A549 (cell line): Measurements from ENCODE around the gene SPSB2. TPM values are rescaled to one million over a fixed set of nuclear protein-coding genes. Genes with fewer than 3 reads are reported as not detected.

Experiments used
- BCL3 ChIP-seq: fragments of >200 bp; sonication (Bioruptor Twin); formaldehyde crosslinking; IDR thresholded peaks from 3 replicates; pipeline ENCODE4 v1.6.1; 2016
- CHD2 ChIP-seq: fragments of 150-350 bp; IDR thresholded peaks from 2 replicates; pipeline ENCODE4 v1.6.1; 2014; ENCODE audit warnings: low read length; ENCODE audit not compliant: partially characterized antibody
- EHMT2 ChIP-seq: fragments of 200-600 bp; sonication (generic); IDR thresholded peaks from 2 replicates; pipeline ENCODE4 v1.6.1; 2016; ENCODE audit warnings: antibody characterized with exemption, low read depth, mild to moderate bottlenecking, moderate library complexity
- ESRRA ChIP-seq: fragments of 150-350 bp; IDR thresholded peaks from 2 replicates; pipeline ENCODE4 v1.6.1; 2014; ENCODE audit warnings: mild to moderate bottlenecking, low read length, borderline replicate concordance
- FOSB ChIP-seq: fragments of 250-450 bp; sonication (Bioruptor Pico); IDR thresholded peaks from 2 replicates; pipeline ENCODE4 v1.5.0; 2020; ENCODE audit warnings: mild to moderate bottlenecking, moderate library complexity
- HDAC2 ChIP-seq: fragments of 200-600 bp; sonication (generic); IDR thresholded peaks from 2 replicates; pipeline ENCODE4 v1.6.1; 2016
- HES2 ChIP-seq: fragments of >200 bp; sonication (Bioruptor Twin); formaldehyde crosslinking; IDR thresholded peaks from 2 replicates; pipeline ENCODE4 v1.6.1; 2016
- HEYL ChIP-seq: fragments of 250-450 bp; sonication (Bioruptor Pico); IDR thresholded peaks from 2 replicates; pipeline ENCODE4 v1.8.0; 2021; ENCODE audit warnings: mild to moderate bottlenecking, moderate library complexity
- JUN ChIP-seq, 2 experiments: fragments of >200 bp; sonication (Bioruptor Twin); formaldehyde crosslinking; IDR thresholded peaks; 2 replicates in 1 of 2; 3 replicates in 1 of 2; pipeline ENCODE4 v1.6.1; 2016 to 2017
- NPAS2 ChIP-seq: fragments of 250-450 bp; sonication (Bioruptor Pico); IDR thresholded peaks from 2 replicates; pipeline ENCODE4 v1.8.0; 2022; ENCODE audit warnings: mild to moderate bottlenecking, moderate library complexity, borderline replicate concordance
- NR3C1 ChIP-seq: fragments of >200 bp; sonication (Bioruptor Twin); formaldehyde crosslinking; IDR thresholded peaks from 3 replicates; pipeline ENCODE4 v1.6.1; 2017
- POLR2A ChIP-seq: IDR thresholded peaks from 2 replicates; pipeline ENCODE4 v1.6.1; 2012; ENCODE audit warnings: mild to moderate bottlenecking, low read length
- RCOR1 ChIP-seq: fragments of 150-350 bp; IDR thresholded peaks from 2 replicates; pipeline ENCODE4 v1.6.1; 2014; ENCODE audit warnings: antibody characterized with exemption, low read length, low read depth
- REST ChIP-seq: fragments of 200-600 bp; sonication (generic); IDR thresholded peaks from 2 replicates; pipeline ENCODE4 v1.6.1; 2016; ENCODE audit warnings: antibody characterized with exemption, mild to moderate bottlenecking, moderate library complexity
- RNF2 ChIP-seq: fragments of 200-600 bp; sonication (generic); IDR thresholded peaks from 2 replicates; pipeline ENCODE4 v1.6.1; 2016; ENCODE audit warnings: low read depth, mild to moderate bottlenecking, antibody characterized with exemption, moderate library complexity, borderline replicate concordance
- TP53 ChIP-seq: fragments of 250-450 bp; sonication (Bioruptor Pico); IDR thresholded peaks from 2 replicates; pipeline ENCODE4 v1.5.0; 2021; ENCODE audit warnings: mild to moderate bottlenecking, moderate library complexity
- ZFP36 ChIP-seq: fragments of 450-650 bp; IDR thresholded peaks from 2 replicates; pipeline ENCODE4 v1.6.1; 2014; ENCODE audit warnings: borderline replicate concordance; ENCODE audit not compliant: partially characterized antibody
- polyA plus RNA-seq, 4 experiments: library from polyadenylated mRNA; depleted of rRNA in 3 of 4; stranded (reverse); fragments of >200 nt; fragmentation: RNase III in 1 of 4; extraction: RNeasy Plus Mini Kit Qiagen cat#74134 plus additional on column Dnase treatment in 1 of 4; gene quantifications; 2 replicates in 3 of 4; 3 replicates in 1 of 4; pipeline ENCODE4 v1.2.3, GENCODE V29; 2011 to 2017
- TF ChIP-seq, protein P1 (sequence below): IDR thresholded peaks from 2 replicates; pipeline ENCODE4 v1.6.1; 2012
- TF ChIP-seq, protein P2 (sequence below): fragments of 250-450 bp; sonication (Bioruptor Pico); IDR thresholded peaks from 2 replicates; pipeline ENCODE4 v1.5.0; 2021; ENCODE audit warnings: mild to moderate bottlenecking, moderate library complexity, borderline replicate concordance

Gene SPSB2
- polyA plus RNA-seq, 2 of the 4 experiments (the other 2 are of a cell fraction): 16.8 to 21.8 TPM

DNA sequence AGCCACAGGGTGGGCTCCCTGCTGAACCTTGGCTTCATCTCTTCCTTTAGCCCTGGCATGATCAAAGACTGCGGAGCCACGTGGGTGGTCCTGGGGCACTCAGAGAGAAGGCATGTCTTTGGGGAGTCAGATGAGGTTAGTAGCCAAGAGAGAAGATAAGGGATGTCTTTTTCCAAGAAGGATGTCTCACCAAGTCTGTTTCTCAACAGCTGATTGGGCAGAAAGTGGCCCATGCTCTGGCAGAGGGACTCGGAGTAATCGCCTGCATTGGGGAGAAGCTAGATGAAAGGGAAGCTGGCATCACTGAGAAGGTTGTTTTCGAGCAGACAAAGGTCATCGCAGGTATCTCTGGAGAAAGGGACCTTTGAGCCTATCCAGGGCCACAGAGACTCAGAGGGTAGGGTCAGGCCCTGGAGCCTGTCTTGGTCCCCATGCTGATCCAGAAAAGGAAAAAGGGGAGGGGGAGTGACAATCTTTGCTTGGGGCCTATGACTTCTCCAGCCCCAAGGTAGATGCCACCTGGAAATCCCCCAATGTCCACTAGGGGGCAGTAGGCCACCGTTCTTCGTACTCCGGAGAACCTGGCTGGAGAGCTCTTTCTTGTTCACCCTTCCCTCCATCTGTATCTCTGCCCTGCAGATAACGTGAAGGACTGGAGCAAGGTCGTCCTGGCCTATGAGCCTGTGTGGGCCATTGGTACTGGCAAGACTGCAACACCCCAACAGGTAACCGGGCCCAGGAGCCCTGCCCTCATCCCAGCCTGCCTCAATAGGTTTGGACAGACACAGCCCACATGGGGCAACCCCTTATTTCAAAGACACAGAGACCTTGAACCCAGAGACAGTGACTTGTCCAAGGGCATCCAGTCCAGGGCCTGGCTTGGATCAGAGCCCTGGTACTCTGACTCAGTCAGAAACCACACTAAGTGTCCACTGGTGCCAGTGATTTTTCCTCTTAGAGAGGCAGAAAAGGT lies 3.8 kb downstream of the SPSB2 start (continued):
- TF ChIP-seq TP53 (CRISPR knock-in tag) (no peak), BCL3 (0 out of 3 replicates have a peak, but pooled peaks have one; percentile 6), FOSB (CRISPR knock-in tag) (no peak), JUN (IDR thresholded peaks at IDR 0.05) (no peak; a peak in 2 of 5 replicates), REST (peak; percentile 40; the same call in 1 of the 2 replicates), NPAS2 (CRISPR knock-in tag) (no peak), CHD2 (no peak), ESRRA (no peak), HES2 (no peak), HDAC2 (no peak), NR3C1 (no peak), EHMT2 (no peak), RNF2 (no peak), POLR2A (peak; percentile 18; the same call in 1 of the 2 replicates), RCOR1 (no peak), HEYL (no peak), ZFP36 (no peak)
- TF ChIP-seq, protein P1, sequence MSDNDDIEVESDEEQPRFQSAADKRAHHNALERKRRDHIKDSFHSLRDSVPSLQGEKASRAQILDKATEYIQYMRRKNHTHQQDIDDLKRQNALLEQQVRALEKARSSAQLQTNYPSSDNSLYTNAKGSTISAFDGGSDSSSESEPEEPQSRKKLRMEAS: peak; percentile 18; the same call in 1 of the 2 replicates
- TF ChIP-seq, protein P2, sequence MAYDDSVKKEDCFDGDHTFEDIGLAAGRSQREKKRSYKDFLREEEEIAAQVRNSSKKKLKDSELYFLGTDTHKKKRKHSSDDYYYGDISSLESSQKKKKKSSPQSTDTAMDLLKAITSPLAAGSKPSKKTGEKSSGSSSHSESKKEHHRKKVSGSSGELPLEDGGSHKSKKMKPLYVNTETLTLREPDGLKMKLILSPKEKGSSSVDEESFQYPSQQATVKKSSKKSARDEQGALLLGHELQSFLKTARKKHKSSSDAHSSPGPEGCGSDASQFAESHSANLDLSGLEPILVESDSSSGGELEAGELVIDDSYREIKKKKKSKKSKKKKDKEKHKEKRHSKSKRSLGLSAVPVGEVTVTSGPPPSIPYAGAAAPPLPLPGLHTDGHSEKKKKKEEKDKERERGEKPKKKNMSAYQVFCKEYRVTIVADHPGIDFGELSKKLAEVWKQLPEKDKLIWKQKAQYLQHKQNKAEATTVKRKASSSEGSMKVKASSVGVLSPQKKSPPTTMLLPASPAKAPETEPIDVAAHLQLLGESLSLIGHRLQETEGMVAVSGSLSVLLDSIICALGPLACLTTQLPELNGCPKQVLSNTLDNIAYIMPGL (CRISPR knock-in tag): no peak
